ENCODE data around the gene ATP4B.
"Not testable (repeated sequence)": the region's sequence is repeated elsewhere in the genome, so short reads cannot be mapped to it uniquely, and the experiment has no call there.

ATP4B gene

GRCh38 chr13:113624235-113624587, 33.8 kb downstream of the ATP4B start:
- DNase-seq = no peak

- no peak for DNase-seq
Measured at GRCh38 chr13:113623491-113624234, 34.3 kb downstream of the ATP4B start.

- DNase-seq = no peak
Measured at GRCh38 chr13:113622791-113623490, 35.1 kb downstream of the ATP4B start.

- not testable (repeated sequence) for DNase-seq
Measured at GRCh38 chr13:113621986-113622550, 35.9 kb downstream of the ATP4B start.

- peak in 1 of 3 experiments; percentile 13 for DNase-seq
Measured at GRCh38 chr13:113621498-113621897, 36.5 kb downstream of the ATP4B start.

GRCh38 chr13:113621046-113621445, 37.0 kb downstream of the ATP4B start:
- no peak for DNase-seq

GRCh38 chr13:113620036-113620796, 37.8 kb downstream of the ATP4B start:
- no peak for DNase-seq

GRCh38 chr13:113618455-113618854, 39.5 kb downstream of the ATP4B start:
- DNase-seq = peak in 1 of 3 experiments; percentile 50

- no peak for DNase-seq
Measured at GRCh38 chr13:113617961-113618360, 40.0 kb downstream of the ATP4B start.

- DNase-seq = peak in 1 of 3 experiments; percentile 87
Measured at GRCh38 chr13:113616991-113617749, 40.8 kb downstream of the ATP4B start.

GRCh38 chr13:113616281-113616906, 41.6 kb downstream of the ATP4B start:
- no peak for DNase-seq

GRCh38 chr13:113613789-113614379, 44.1 kb downstream of the ATP4B start:
- DNase-seq = no peak

- DNase-seq = no peak
Measured at GRCh38 chr13:113612607-113613006, 45.4 kb downstream of the ATP4B start.

- no peak for DNase-seq
Measured at GRCh38 chr13:113611996-113612395, 46.0 kb downstream of the ATP4B start.

- DNase-seq = no peak
Measured at GRCh38 chr13:113610266-113610665, 47.7 kb downstream of the ATP4B start.

- DNase-seq = no peak
Measured at GRCh38 chr13:113609616-113610015, 48.4 kb downstream of the ATP4B start.

- DNase-seq = no peak
Measured at GRCh38 chr13:113608967-113609533, 48.9 kb downstream of the ATP4B start.

GRCh38 chr13:113607889-113608635, 49.9 kb downstream of the ATP4B start:
- DNase-seq = no peak

- DNase-seq = no peak
Measured at GRCh38 chr13:113607056-113607888, 50.7 kb downstream of the ATP4B start.

Measured in NCI-H1417 (cell line).